Measurements from ENCODE around the gene WSCD2.
"Not testable (repeated sequence)": the region's sequence is repeated elsewhere in the genome, so short reads cannot be mapped to it uniquely, and the experiment has no call there.

WSCD2 gene

GRCh38 chr12:108213871-108214445 lies 84.9 kb downstream of the WSCD2 start:
- H3K4me1 ChIP-seq (ENCODE audit: control insufficient read depth in 1 of 2, insufficient read depth in 1 of 2, low read depth in 1 of 2, low read length in 1 of 2), result no peaks in the 10 kb centered on the region
- H3K27me3 ChIP-seq, result no peaks in the 10 kb centered on the region
- no peak for TF ChIP-seq CTCF (IDR thresholded peaks at IDR 0.05)
- no peak overlapping the region for H3K27ac ChIP-seq
- no peaks in the 10 kb centered on the region for H3K9me3 ChIP-seq
- no peak overlapping the region for H3K4me3 ChIP-seq (ENCODE audit: low read depth in 1 of 2, low read length in 1 of 2)
- no peaks in the 10 kb centered on the region for H3K36me3 ChIP-seq

DNA sequence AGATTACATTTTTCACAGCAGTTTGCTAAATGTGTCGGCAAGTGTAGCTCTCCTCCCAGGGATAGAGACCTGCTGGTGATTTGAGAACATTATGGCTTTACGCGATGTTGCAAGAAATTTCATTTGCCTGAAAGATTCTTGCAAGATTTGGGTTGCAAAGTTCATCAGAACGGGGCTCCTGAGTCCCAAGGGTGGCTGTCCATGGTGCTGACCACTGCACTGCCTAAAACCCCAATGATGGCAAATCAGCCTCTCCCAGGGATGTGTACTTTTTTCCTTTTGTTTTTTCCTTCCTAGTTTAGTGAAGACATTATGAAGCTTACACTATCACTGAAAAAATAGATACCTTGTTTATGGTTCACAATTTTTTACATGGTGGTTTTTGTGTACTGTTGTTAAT lies 85.4 kb downstream of the WSCD2 start:
- Histone ChIP-seq H3K36me3 (no peaks in the 10 kb centered on the region), H3K4me1 (ENCODE audit: control insufficient read depth in 1 of 2, insufficient read depth in 1 of 2, low read depth in 1 of 2, low read length in 1 of 2) (no peaks in the 10 kb centered on the region), H3K27ac (no peak overlapping the region), H3K9me3 (no peaks in the 10 kb centered on the region), H3K4me3 (ENCODE audit: low read depth in 1 of 2, low read length in 1 of 2) (no peak overlapping the region), H3K27me3 (no peaks in the 10 kb centered on the region)
- TF ChIP-seq CTCF (IDR thresholded peaks at IDR 0.05), result no peak

DNA sequence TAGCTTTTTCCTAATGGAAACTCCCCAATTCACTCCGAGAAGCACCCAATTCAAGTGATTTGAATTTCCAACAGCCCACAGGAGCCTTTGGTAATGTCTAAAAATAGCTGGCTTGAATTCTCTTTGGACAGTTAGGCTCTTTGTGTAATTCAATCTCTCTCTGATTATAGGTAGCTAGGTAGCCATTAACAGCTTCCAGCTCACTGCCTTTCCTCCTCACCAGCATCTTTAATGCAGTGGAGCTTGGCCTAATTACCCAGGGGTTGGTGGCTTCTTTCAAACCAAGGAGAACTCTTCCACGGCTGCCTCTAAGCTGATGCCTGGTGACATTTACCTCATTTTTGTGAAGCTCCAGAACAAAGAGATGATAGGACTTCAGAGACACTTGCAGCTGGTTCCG lies 86.4 kb downstream of the WSCD2 start:
- H3K36me3 ChIP-seq, result no peaks in the 10 kb centered on the region
- no peak for TF ChIP-seq CTCF (IDR thresholded peaks at IDR 0.05)

DNA sequence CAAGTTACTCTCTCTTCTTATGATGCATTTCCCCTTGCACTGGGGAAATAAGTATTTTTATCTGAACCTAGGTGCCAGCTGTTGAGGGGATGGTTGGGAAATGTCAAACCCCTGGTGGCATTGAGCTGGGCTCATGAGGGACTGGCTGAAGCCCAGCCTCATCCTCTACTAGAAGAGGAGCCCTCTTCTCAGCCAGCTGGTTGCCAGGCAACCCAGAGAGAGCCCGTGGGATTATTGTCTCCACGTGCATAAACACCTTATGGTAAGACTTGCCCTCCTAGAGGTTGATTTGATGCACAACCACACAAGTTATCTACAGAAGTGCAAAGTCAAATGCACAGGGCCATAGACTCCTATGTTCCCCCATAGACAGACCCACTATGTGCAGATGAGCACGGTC lies 89.8 kb downstream of the WSCD2 start:
- Histone ChIP-seq H3K27ac (no peak overlapping the region), H3K4me3 (ENCODE audit: low read depth in 1 of 2, low read length in 1 of 2) (no peak overlapping the region), H3K9me3 (no peaks in the 10 kb centered on the region), H3K27me3 (no peaks in the 10 kb centered on the region), H3K4me1 (ENCODE audit: control insufficient read depth in 1 of 2, insufficient read depth in 1 of 2, low read depth in 1 of 2, low read length in 1 of 2) (no peaks in the 10 kb centered on the region), H3K36me3 (no peaks in the 10 kb centered on the region)
- TF ChIP-seq CTCF (IDR thresholded peaks at IDR 0.05), result no peak

More for the DNA sequence above, 86.4 kb downstream of the WSCD2 start:
- Histone ChIP-seq H3K27me3 (no peaks in the 10 kb centered on the region), H3K9me3 (no peaks in the 10 kb centered on the region), H3K4me3 (ENCODE audit: low read depth in 1 of 2, low read length in 1 of 2) (no peak overlapping the region), H3K27ac (no peak overlapping the region), H3K4me1 (ENCODE audit: control insufficient read depth in 1 of 2, insufficient read depth in 1 of 2, low read depth in 1 of 2, low read length in 1 of 2) (no peaks in the 10 kb centered on the region)

DNA sequence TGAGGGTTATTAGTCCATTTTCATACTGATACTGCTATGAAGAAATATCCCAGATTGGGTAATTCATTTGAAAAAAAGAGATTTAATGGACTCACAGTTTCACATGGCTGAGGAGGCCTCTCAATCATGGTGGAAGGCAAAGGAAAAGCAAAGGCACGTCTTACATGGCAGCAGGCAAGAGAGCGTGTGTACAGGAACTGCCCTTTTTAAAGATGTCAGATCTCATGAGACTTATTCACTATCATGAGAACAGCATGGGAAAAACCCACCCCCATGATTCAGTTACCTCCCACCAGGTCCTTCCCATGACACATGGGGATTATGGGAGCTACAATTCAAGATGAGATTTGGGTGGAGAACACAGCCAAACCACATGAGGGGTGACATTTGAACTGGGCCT lies 96.0 kb downstream of the WSCD2 start:
- not testable (repeated sequence) for H3K27me3 ChIP-seq; H3K4me1 ChIP-seq (ENCODE audit: control insufficient read depth in 1 of 2, insufficient read depth in 1 of 2, low read depth in 1 of 2, low read length in 1 of 2); H3K36me3 ChIP-seq; H3K9me3 ChIP-seq; H3K4me3 ChIP-seq (ENCODE audit: low read depth in 1 of 2, low read length in 1 of 2); H3K27ac ChIP-seq

DNA sequence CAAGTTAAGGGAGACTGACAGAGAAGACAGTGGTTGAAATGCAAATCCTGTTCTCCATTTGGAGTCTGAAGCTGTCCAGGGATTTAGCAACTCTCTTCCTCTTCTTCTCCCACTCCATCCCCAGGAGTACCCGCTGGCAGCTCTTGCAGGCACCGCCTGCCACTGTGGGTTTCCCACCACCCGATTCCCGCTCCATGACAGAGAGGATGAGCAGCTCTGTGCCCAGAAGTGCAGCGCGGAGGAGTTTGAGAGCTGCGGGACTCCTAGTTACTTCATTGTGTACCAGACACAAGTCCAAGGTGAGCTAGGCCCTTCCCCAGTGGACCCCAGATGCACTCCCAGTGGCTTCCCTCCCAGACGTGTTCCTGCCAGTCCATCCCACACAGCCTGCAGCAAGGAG lies 97.8 kb downstream of the WSCD2 start:
- Histone ChIP-seq H3K4me3 (ENCODE audit: low read depth in 1 of 2, low read length in 1 of 2) (no peak overlapping the region), H3K27me3 (peaks cover 4% of the 10 kb centered on the region), H3K9me3 (no peaks in the 10 kb centered on the region), H3K4me1 (ENCODE audit: control insufficient read depth in 1 of 2, insufficient read depth in 1 of 2, low read depth in 1 of 2, low read length in 1 of 2) (no peaks in the 10 kb centered on the region), H3K36me3 (no peaks in the 10 kb centered on the region), H3K27ac (no peak overlapping the region)
- no peak for TF ChIP-seq CTCF (IDR thresholded peaks at IDR 0.05)
